Measurements from ENCODE around the gene NUAK1.

GRCh38 chr12:106074706-106075392 lies 63.9 kb downstream of the NUAK1 start:
- no peak for TF ChIP-seq EZH2phosphoT487 (conservative IDR thresholded peaks at IDR 0.05; ENCODE audit: low read length)
- TF ChIP-seq CTCF (IDR thresholded peaks at IDR 0.05; ENCODE audit: insufficient read depth, low read length, poor library complexity, severe bottlenecking): no peak

Data from SU-DHL-6 (cell line).